NCI-H2029 treated with DMSO at 0.1 percent for 48 hours (cell line): Measurements from ENCODE around the gene ZNF343.
"Not testable (repeated sequence)": the region's sequence is repeated elsewhere in the genome, so short reads cannot be mapped to it uniquely, and the experiment has no call there.

Source experiments
- DNase-seq: peaks from one replicate; lab custom pipeline; 2025; lab: John Stamatoyannopoulos, UW

ZNF343 gene

GRCh38 chr20:2521369-2522305 is 12.9 kb upstream of the ZNF343 start:
- no peak for DNase-seq

GRCh38 chr20:2520617-2521016 is 11.9 kb upstream of the ZNF343 start:
- no peak for DNase-seq

GRCh38 chr20:2519115-2519809 is 10.5 kb upstream of the ZNF343 start:
- no peak for DNase-seq

- DNase-seq = no peak
Observed at GRCh38 chr20:2518558-2518957, 9.8 kb upstream of the ZNF343 start.

GRCh38 chr20:2518096-2518495 is 9.4 kb upstream of the ZNF343 start:
- DNase-seq = no peak

GRCh38 chr20:2516399-2516798 is 7.7 kb upstream of the ZNF343 start:
- no peak for DNase-seq

GRCh38 chr20:2515203-2515602 is 6.5 kb upstream of the ZNF343 start:
- DNase-seq = no peak

GRCh38 chr20:2509794-2510193 is 1.1 kb upstream of the ZNF343 start:
- no peak for DNase-seq

- DNase-seq = no peak
Observed at GRCh38 chr20:2509468-2509781, 710 bp upstream of the ZNF343 start.

GRCh38 chr20:2507875-2508630 is 662 bp downstream of the ZNF343 start:
- DNase-seq = no peak

- no peak for DNase-seq
Observed at GRCh38 chr20:2507464-2507863, 1.3 kb downstream of the ZNF343 start.

GRCh38 chr20:2506426-2506825 is 2.3 kb downstream of the ZNF343 start:
- not testable (repeated sequence) for DNase-seq

- DNase-seq = not testable (repeated sequence)
Observed at GRCh38 chr20:2504803-2505202, 3.9 kb downstream of the ZNF343 start.

GRCh38 chr20:2502808-2503384 is 5.8 kb downstream of the ZNF343 start:
- DNase-seq = not testable (repeated sequence)

GRCh38 chr20:2485661-2486060 is 23.1 kb downstream of the ZNF343 start:
- DNase-seq = no peak

- no peak for DNase-seq
Observed at GRCh38 chr20:2485080-2485479, 23.6 kb downstream of the ZNF343 start.

GRCh38 chr20:2483504-2483903 is 25.2 kb downstream of the ZNF343 start:
- no peak for DNase-seq

GRCh38 chr20:2480381-2480780 is 28.3 kb downstream of the ZNF343 start:
- no peak for DNase-seq

GRCh38 chr20:2476742-2477615 is 31.7 kb downstream of the ZNF343 start:
- DNase-seq = no peak

- no peak for DNase-seq
Observed at GRCh38 chr20:2475850-2476741, 32.6 kb downstream of the ZNF343 start.
